ENCODE measurements around the gene RBFOX2. TPM values are rescaled to one million over a fixed set of nuclear protein-coding genes. Genes with fewer than 3 reads are reported as not detected.

RBFOX2 gene
- total and polyA plus RNA-seq, 2 donors (not counting 3 experiments of a cell fraction or from before 2014, with no cell fraction given), result 125 to 142 TPM

DNA sequence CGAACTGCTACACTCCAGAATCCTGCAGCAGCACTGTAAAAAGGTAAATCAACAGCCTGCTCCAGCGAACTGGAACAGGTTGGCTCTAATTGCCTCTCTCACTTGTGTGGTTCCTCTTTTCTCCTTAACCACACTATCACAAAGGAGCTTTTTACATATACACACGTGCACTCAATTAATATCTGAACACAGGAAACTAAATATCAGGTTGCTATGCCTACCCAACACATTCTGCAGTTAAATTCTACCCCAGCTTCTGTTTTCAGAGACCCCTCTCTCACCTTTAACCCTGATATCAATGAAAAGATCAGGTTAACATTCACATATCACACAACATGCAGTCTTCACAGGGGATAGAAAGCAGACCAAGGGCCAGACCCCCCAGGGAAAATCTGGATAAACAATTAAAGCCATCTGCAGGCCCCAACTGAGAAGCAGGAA lies 11.0 kb downstream of the RBFOX2 start:
- CTCF ChIA-PET, result interaction anchor here (0.6 to 1.3 kb wide), 6 partner anchors 9 to 87 kb away, joined by 3 to 4 read pairs (median 3); no protein-coding TSS in a partner anchor
- no peak for DNase-seq (ENCODE audit: low read depth, low spot score)

More for the DNA sequence above, 11.0 kb downstream of the RBFOX2 start:
- no TSS peak for BruUV-seq (replicated peaks)
- Histone ChIP-seq H3K4me1 (ENCODE audit: control insufficient read depth, extremely low read depth, insufficient read depth, low read length) (no peaks in the 10 kb centered on the region), H3K27ac (ENCODE audit: insufficient read depth, low read depth, low read length) (no peak overlapping the region), H2AFZ (ENCODE audit: low read depth, low read length) (no peak overlapping the region), H3K9me3 (replicated peaks; ENCODE audit: control insufficient read depth, insufficient read depth, low read length) (no peaks in the 10 kb centered on the region), H3K36me3 (ENCODE audit: control insufficient read depth in 2 of 2, extremely low read depth in 1 of 2, insufficient read depth in 2 of 2, low read length in 2 of 2) (no peaks in the 10 kb centered on the region), H3K9me1 (replicated peaks; ENCODE audit: control insufficient read depth, extremely low read depth, insufficient read depth, low read length) (no peaks in the 10 kb centered on the region), H4K20me1 (replicated peaks; ENCODE audit: control insufficient read depth, extremely low read depth, insufficient read depth, low read length) (peaks cover 5% of the 10 kb centered on the region), H3K4me2 (ENCODE audit: insufficient read depth, low read length) (no peak overlapping the region), H3K9ac (replicated peaks; ENCODE audit: extremely low read depth, insufficient read depth, low read length) (no peak overlapping the region), H3K79me2 (ENCODE audit: control insufficient read depth, insufficient read depth, low read length) (peaks cover 65% of the 10 kb centered on the region), H3K4me3 (replicated peaks in 1 of 3; ENCODE audit: insufficient read depth in 1 of 3, low read depth in 1 of 3, low read length in 3 of 3) (no peak overlapping the region), H3K27me3 (ENCODE audit: control insufficient read depth in 2 of 2, insufficient read depth in 2 of 2, low read length in 2 of 2) (no peaks in the 10 kb centered on the region)
- dilution Hi-C loops (cut with MboI; ENCODE audit: extremely low pct_ligation_motif_present, low sequenced_read_pairs), result no loop called here
- POLR2A ChIA-PET, result no interaction called here
- no peak for FAIRE-seq
- TF ChIP-seq, protein P1, sequence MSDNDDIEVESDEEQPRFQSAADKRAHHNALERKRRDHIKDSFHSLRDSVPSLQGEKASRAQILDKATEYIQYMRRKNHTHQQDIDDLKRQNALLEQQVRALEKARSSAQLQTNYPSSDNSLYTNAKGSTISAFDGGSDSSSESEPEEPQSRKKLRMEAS (IDR thresholded peaks at IDR 0.05; ENCODE audit: insufficient read depth, insufficient read length), result no peak
- no peak for TF ChIP-seq JUN (IDR thresholded peaks at IDR 0.05; ENCODE audit: borderline replicate concordance, insufficient read depth, insufficient read length, low read depth)
- TF ChIP-seq MYC (IDR thresholded peaks at IDR 0.05; ENCODE audit: low read depth, low read length), result no peak
- no peak for TF ChIP-seq EZH2 (IDR thresholded peaks at IDR 0.05; ENCODE audit: borderline replicate concordance, low read depth, low read length, severe bottlenecking)
- TF ChIP-seq GATA2 (IDR thresholded peaks at IDR 0.05; ENCODE audit: insufficient read depth, insufficient read length, low read depth, low read length), result no peak
- no peak for TF ChIP-seq FOS (IDR thresholded peaks at IDR 0.05; ENCODE audit: borderline replicate concordance, insufficient read depth, low read length)
- TF ChIP-seq POLR2A (IDR thresholded peaks at IDR 0.05; ENCODE audit: low read depth, low read length), result no peak
- no peak for TF ChIP-seq POLR2AphosphoS5 (IDR thresholded peaks at IDR 0.05; ENCODE audit: insufficient read depth, low read depth, low read length)
- TF ChIP-seq, protein P2, sequence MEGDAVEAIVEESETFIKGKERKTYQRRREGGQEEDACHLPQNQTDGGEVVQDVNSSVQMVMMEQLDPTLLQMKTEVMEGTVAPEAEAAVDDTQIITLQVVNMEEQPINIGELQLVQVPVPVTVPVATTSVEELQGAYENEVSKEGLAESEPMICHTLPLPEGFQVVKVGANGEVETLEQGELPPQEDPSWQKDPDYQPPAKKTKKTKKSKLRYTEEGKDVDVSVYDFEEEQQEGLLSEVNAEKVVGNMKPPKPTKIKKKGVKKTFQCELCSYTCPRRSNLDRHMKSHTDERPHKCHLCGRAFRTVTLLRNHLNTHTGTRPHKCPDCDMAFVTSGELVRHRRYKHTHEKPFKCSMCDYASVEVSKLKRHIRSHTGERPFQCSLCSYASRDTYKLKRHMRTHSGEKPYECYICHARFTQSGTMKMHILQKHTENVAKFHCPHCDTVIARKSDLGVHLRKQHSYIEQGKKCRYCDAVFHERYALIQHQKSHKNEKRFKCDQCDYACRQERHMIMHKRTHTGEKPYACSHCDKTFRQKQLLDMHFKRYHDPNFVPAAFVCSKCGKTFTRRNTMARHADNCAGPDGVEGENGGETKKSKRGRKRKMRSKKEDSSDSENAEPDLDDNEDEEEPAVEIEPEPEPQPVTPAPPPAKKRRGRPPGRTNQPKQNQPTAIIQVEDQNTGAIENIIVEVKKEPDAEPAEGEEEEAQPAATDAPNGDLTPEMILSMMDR (IDR thresholded peaks at IDR 0.05; ENCODE audit: extremely low read depth in 1 of 2, insufficient read depth in 1 of 2, low read depth in 1 of 2, low read length in 2 of 2), result no peak
- intact Hi-C loops (cut with micrococcal nuclease), result no loop called here
